DND-41 (cell line): ENCODE results near the gene EPC2.

Source experiments
- CTCF ChIP-seq: IDR thresholded peaks from 2 replicates; pipeline ENCODE4 v1.5.1; 2012; ENCODE audit warnings: borderline replicate concordance, low read length, moderate library complexity, mild to moderate bottlenecking; ENCODE audit not compliant: poor library complexity, severe bottlenecking; ENCODE audit errors: extremely low read depth
- EZH2 ChIP-seq: IDR thresholded peaks from 3 replicates; pipeline ENCODE4 v1.6.1; 2012; ENCODE audit warnings: borderline replicate concordance, low read depth, mild to moderate bottlenecking, moderate library complexity, low read length, inconsistent platforms; ENCODE audit not compliant: severe bottlenecking

DNA sequence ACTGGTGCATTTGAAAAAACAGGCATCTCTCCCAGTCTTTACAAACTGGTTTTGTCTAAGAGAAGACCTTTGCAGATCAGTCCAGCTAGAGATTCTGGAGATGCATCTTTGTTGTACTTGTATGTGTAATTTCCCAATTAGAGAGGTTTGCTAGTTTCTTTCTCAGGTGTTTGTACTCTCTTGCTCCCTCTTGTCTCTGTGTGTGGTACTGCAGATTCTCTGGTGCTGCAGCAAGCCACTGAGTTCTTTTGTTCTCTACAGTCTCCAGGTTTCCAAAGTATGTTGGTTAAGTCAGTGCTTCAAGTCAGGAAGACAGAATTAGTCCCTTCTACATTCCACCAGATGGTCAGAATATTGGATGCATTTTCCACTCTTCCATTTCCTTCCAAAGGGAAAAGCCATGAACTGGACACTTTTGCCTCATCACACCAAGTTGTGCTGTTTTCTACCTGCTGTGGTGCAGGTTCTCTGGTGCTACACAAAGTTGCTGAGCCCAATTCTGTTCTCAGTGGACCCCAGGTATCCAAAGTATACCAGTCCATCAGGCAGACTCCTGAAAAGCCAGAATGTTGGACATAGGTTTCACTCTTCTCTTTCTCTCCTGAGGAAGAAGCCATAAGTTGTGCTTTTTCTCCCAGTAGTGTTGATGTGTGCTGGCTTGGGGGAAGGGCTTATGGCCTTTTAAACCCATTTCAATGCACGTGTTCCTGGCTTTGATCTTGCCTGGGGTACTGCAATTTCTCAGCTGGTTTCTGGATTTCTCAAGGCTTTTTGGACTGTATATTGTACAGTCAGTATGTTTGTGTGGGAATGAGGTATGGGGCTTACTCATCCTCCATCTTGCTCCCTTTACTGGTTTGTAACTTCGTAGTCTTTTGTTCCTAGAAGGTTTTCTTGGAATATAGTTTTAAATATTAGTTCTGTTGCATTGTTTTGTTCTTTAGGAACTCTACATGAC, 29.8 kb downstream of the EPC2 start:
- TF ChIP-seq CTCF = peak; percentile 73
- no peak for TF ChIP-seq EZH2
